ENCODE results near the gene MYH6.

GRCh38 chr14:23365036-23365731 is 42.9 kb downstream of the MYH6 start, which contains the start of gene EFS:
- no peak for TF ChIP-seq CTCF (IDR thresholded peaks at IDR 0.05)
- TF ChIP-seq POLR2A (IDR thresholded peaks at IDR 0.05): no peak
